Upper lobe of left lung (tissue), 6 donors: Measurements from ENCODE around the gene OR6Q1. TPM values are rescaled to one million over a fixed set of nuclear protein-coding genes. Genes with fewer than 3 reads are reported as not detected.

Experiments
- ATAC-seq, 2 donors: fragments of 200-7000 bp; cut with Tn5 transposase; one replicate each; pipeline ENCODE4 v1.9.1; 2022; ENCODE audit warnings: mild to moderate bottlenecking in 2 of 2, moderate library complexity in 2 of 2; ENCODE audit not compliant: low FRiP score in 2 of 2
- DNase-seq, 2 donors: peaks; one replicate each; pipeline ENCODE4 v3.0.0-alpha.2; 2019 to 2020
- H3K27ac ChIP-seq, 4 donors: fragments of 200-600 bp; sonication (generic); one replicate each; pipeline ENCODE4 v1.5.1; 2016 to 2019
- H3K27me3 ChIP-seq, 4 donors: fragments of 200-600 bp; sonication (generic); one replicate each; pipeline ENCODE4 v1.5.1; 2017 to 2019
- H3K36me3 ChIP-seq, 4 donors: fragments of 200-600 bp; sonication (generic); one replicate each; pipeline ENCODE4 v1.5.1; 2016 to 2019
- H3K4me1 ChIP-seq, 4 donors: fragments of 200-600 bp; sonication (generic); one replicate each; pipeline ENCODE4 v1.5.1; 2018 to 2019
- H3K4me3 ChIP-seq, 4 donors: fragments of 200-600 bp; sonication (generic); one replicate each; pipeline ENCODE4 v1.5.1; 2017 to 2019; ENCODE audit warnings: mild to moderate bottlenecking in 2 of 4, moderate library complexity in 1 of 4
- H3K9me3 ChIP-seq, 4 donors: fragments of 200-600 bp; sonication (generic); one replicate each; pipeline ENCODE4 v1.5.1; 2018 to 2019
- EP300 ChIP-seq, 4 donors: sonication (generic); formaldehyde crosslinking; IDR thresholded peaks; one replicate each; pipeline ENCODE4 v1.5.1; 2017; ENCODE audit warnings: antibody characterized with exemption in 4 of 4, control low read depth in 2 of 4
- POLR2A ChIP-seq, 4 donors: fragments of 450-650 bp; IDR thresholded peaks; one replicate each; pipeline ENCODE4 v1.5.1; 2016 to 2017; ENCODE audit warnings: antibody characterized with exemption in 4 of 4, mild to moderate bottlenecking in 2 of 4
- POLR2AphosphoS5 ChIP-seq, 2 donors: sonication (generic); formaldehyde crosslinking; IDR thresholded peaks; one replicate each; pipeline ENCODE4 v1.5.1; 2017; ENCODE audit warnings: antibody characterized with exemption in 2 of 2
- WGBS, 2 donors: methylation state at CpG; one replicate each; pipeline ENCODE4 v1.1.5; 2017 to 2018; 5-methylcytosine and 5-hydroxymethylcytosine counted together
- total RNA-seq, 6 donors: library from RNA; depleted of rRNA in 4 of 6; stranded (reverse); fragments of >200 nt in 4 of 6; gene quantifications; one replicate each; pipeline versions ENCODE4 v1.1.0 to v1.2.1, GENCODE V29; 2016 to 2021
- TF ChIP-seq, protein P1 (sequence below), 6 experiments: fragments of 450-650 bp in 4 of 6; fragments of 200-600 bp in 2 of 6; sonication (generic) in 2 of 6; IDR thresholded peaks; one replicate each; pipeline ENCODE4 v1.5.1; 2016 to 2019; ENCODE audit warnings: antibody characterized with exemption in 6 of 6
- donor health status: DM: no; HTN: no; CAD: no; lungs with moderate emphysema.
- donor health status: DM: no; HTN: yes; CAD: no; lungs with severe emphysema.

OR6Q1 gene
- total RNA-seq, 6 donors from 2014 or later = not detected

DNA sequence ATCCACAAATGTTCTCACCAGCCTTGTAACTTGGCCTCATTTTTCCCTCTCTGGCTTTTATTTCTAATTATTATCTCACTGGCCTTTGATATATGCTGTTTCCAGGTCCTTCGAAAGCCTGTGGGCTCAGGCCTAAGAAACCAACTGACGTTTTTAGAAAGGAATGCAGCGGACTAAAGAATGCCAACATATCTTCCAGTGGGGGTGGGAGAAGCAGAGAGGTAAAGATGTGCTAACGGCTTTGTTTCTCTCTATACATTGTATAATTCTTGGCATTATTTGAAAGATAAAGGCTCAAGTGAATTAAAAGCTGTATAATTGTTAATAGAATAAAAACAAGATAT lies 28.2 kb downstream of the OR6Q1 start:
- WGBS, 2 donors = 58 to 67% methylated on average over 4 of the region's 4 CpGs
- no peak for DNase-seq
- TF ChIP-seq POLR2A (IDR thresholded peaks at IDR 0.05) (no peak), EP300 (IDR thresholded peaks at IDR 0.05) (no peak), POLR2AphosphoS5 (IDR thresholded peaks at IDR 0.05) (no peak)
- TF ChIP-seq, protein P1, sequence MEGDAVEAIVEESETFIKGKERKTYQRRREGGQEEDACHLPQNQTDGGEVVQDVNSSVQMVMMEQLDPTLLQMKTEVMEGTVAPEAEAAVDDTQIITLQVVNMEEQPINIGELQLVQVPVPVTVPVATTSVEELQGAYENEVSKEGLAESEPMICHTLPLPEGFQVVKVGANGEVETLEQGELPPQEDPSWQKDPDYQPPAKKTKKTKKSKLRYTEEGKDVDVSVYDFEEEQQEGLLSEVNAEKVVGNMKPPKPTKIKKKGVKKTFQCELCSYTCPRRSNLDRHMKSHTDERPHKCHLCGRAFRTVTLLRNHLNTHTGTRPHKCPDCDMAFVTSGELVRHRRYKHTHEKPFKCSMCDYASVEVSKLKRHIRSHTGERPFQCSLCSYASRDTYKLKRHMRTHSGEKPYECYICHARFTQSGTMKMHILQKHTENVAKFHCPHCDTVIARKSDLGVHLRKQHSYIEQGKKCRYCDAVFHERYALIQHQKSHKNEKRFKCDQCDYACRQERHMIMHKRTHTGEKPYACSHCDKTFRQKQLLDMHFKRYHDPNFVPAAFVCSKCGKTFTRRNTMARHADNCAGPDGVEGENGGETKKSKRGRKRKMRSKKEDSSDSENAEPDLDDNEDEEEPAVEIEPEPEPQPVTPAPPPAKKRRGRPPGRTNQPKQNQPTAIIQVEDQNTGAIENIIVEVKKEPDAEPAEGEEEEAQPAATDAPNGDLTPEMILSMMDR (IDR thresholded peaks at IDR 0.05) = no peak

GRCh38 chr11:58060535-58060934 lies 29.8 kb downstream of the OR6Q1 start:
- Histone ChIP-seq H3K27ac (no peak overlapping the region), H3K27me3 (no peaks in the 10 kb centered on the region), H3K9me3 (no peaks in the 10 kb centered on the region), H3K4me1 (peaks cover 0 to 10% (median 5%) of the 10 kb centered on the region in 4 donors), H3K36me3 (no peaks in the 10 kb centered on the region), H3K4me3 (no peak overlapping the region)
- no peak for ATAC-seq
- no peak for DNase-seq
- WGBS, 2 donors = 85 to 87% methylated on average over 3 of the region's 3 CpGs
- no peak for TF ChIP-seq POLR2A (IDR thresholded peaks at IDR 0.05)
- no peak for TF ChIP-seq EP300 (IDR thresholded peaks at IDR 0.05)
- no peak for TF ChIP-seq POLR2AphosphoS5 (IDR thresholded peaks at IDR 0.05)
- TF ChIP-seq, protein P1 (IDR thresholded peaks at IDR 0.05) = no peak

More for the DNA sequence above, 28.2 kb downstream of the OR6Q1 start:
- H3K27me3 ChIP-seq = no peaks in the 10 kb centered on the region
- no peaks in the 10 kb centered on the region for H3K9me3 ChIP-seq
- peak overlapping the region in 2 of 4 donors; percentile 16 to 61 for H3K27ac ChIP-seq
- ATAC-seq = peak; percentile 35 to 74
- H3K36me3 ChIP-seq = no peaks in the 10 kb centered on the region
- peaks cover 0 to 10% (median 5%) of the 10 kb centered on the region in 4 donors for H3K4me1 ChIP-seq
- H3K4me3 ChIP-seq = no peak overlapping the region

GRCh38 chr11:58060939-58061672 lies 30.4 kb downstream of the OR6Q1 start:
- H3K4me1 ChIP-seq = peaks cover 0 to 10% (median 5%) of the 10 kb centered on the region in 4 donors
- TF ChIP-seq POLR2A (IDR thresholded peaks at IDR 0.05) (no peak), POLR2AphosphoS5 (IDR thresholded peaks at IDR 0.05) (no peak), EP300 (IDR thresholded peaks at IDR 0.05) (no peak)
- TF ChIP-seq, protein P1 (IDR thresholded peaks at IDR 0.05) = no peak
- H3K27me3 ChIP-seq = no peaks in the 10 kb centered on the region
- ATAC-seq (no peak), DNase-seq (no peak)
- H3K27ac ChIP-seq = no peak overlapping the region
- no peak overlapping the region for H3K4me3 ChIP-seq
- H3K9me3 ChIP-seq = no peaks in the 10 kb centered on the region
- no peaks in the 10 kb centered on the region for H3K36me3 ChIP-seq
- 70 to 72% methylated on average over 6 of the region's 6 CpGs for WGBS, 2 donors

- TF ChIP-seq EP300 (IDR thresholded peaks at IDR 0.05) (no peak), POLR2A (IDR thresholded peaks at IDR 0.05) (no peak), POLR2AphosphoS5 (IDR thresholded peaks at IDR 0.05) (no peak)
- TF ChIP-seq, protein P1 (IDR thresholded peaks at IDR 0.05) = no peak
- H3K4me3 ChIP-seq = no peak overlapping the region
- H3K27ac ChIP-seq = no peak overlapping the region
- DNase-seq (no peak), ATAC-seq (no peak)
- H3K9me3 ChIP-seq = no peaks in the 10 kb centered on the region
- H3K27me3 ChIP-seq = no peaks in the 10 kb centered on the region
- no peaks in the 10 kb centered on the region for H3K36me3 ChIP-seq
- WGBS, 2 donors = 59 to 60% methylated on average over 6 of the region's 6 CpGs
- H3K4me1 ChIP-seq = peaks cover 0 to 10% (median 5%) of the 10 kb centered on the region in 4 donors
Measured at GRCh38 chr11:58061813-58062212, 31.1 kb downstream of the OR6Q1 start.

GRCh38 chr11:58067685-58068084 lies 36.9 kb downstream of the OR6Q1 start:
- H3K9me3 ChIP-seq = no peaks in the 10 kb centered on the region
- DNase-seq (no peak), ATAC-seq (no peak)
- H3K4me1 ChIP-seq = no peaks in the 10 kb centered on the region
- no peak overlapping the region for H3K4me3 ChIP-seq
- WGBS, 2 donors = 71 to 82% methylated on average over 5 of the region's 5 CpGs
- no peaks in the 10 kb centered on the region for H3K27me3 ChIP-seq
- H3K27ac ChIP-seq = no peak overlapping the region
- no peaks in the 10 kb centered on the region for H3K36me3 ChIP-seq
- TF ChIP-seq POLR2A (IDR thresholded peaks at IDR 0.05) (no peak), EP300 (IDR thresholded peaks at IDR 0.05) (no peak), POLR2AphosphoS5 (IDR thresholded peaks at IDR 0.05) (no peak)
- TF ChIP-seq, protein P1 (IDR thresholded peaks at IDR 0.05) = no peak
